Panc1 (cell line): ENCODE results near the gene NLRP9. TPM values are rescaled to one million over a fixed set of nuclear protein-coding genes. Genes with fewer than 3 reads are reported as not detected.

Experiments used
- ATAC-seq: fragments of 200-7000 bp; cut with Tn5 transposase; 2 replicates; pipeline ENCODE4 v1.9.1; 2020; ENCODE audit warnings: mild to moderate bottlenecking, moderate library complexity
- BruUV-seq: library from RNA; stranded (reverse); fragments of 400-500 nt; replicated peaks from 2 replicates; lab custom pipeline; 2021; lab: Mats Ljungman, UMichigan
- CTCF ChIA-PET: fragments of 300-600 bp; sonication (Branson Sonifier 250); formaldehyde crosslinking; loops from one replicate; lab custom pipeline; 2022; ENCODE audit warnings: antibody characterized with exemption; lab: Charles Lee
- POLR2A ChIA-PET: fragments of 300-600 bp; sonication (Branson Sonifier 250); formaldehyde crosslinking; loops from one replicate; lab custom pipeline; 2022; ENCODE audit warnings: antibody characterized with exemption; lab: Charles Lee
- DNase-seq: peaks from one replicate; pipeline ENCODE4 v3.0.0-alpha.2; 2010; ENCODE audit warnings: low read depth, low spot score
- H3K27ac ChIP-seq: 2 replicates; pipeline ENCODE4 v1.5.1; 2011; ENCODE audit warnings: mild to moderate bottlenecking, low read length, inconsistent platforms
- H3K27me3 ChIP-seq: fragments of 200-500 bp; sonication (Bioruptor generic); 2 replicates; pipeline ENCODE4 v1.6.0; 2014; ENCODE audit warnings: low read length, inconsistent platforms; ENCODE audit not compliant: control insufficient read depth, insufficient read depth
- H3K36me3 ChIP-seq: fragments of 200-500 bp; sonication (Bioruptor generic); 2 replicates; pipeline ENCODE4 v1.5.1; 2014; ENCODE audit warnings: inconsistent platforms, mild to moderate bottlenecking, low read length, moderate library complexity; ENCODE audit not compliant: control insufficient read depth, insufficient read depth
- H3K4me1 ChIP-seq: 2 replicates; pipeline ENCODE4 v1.5.1; 2011; ENCODE audit warnings: inconsistent platforms, mild to moderate bottlenecking, low read length, moderate library complexity; ENCODE audit not compliant: control insufficient read depth, insufficient read depth
- H3K4me3 ChIP-seq, 2 experiments: 2 replicates each; pipeline ENCODE4 v1.5.1; 2011 to 2012; ENCODE audit warnings: low read depth in 2 of 2, low read length in 2 of 2, mild to moderate bottlenecking in 2 of 2, inconsistent platforms in 1 of 2, moderate library complexity in 1 of 2
- H3K9me3 ChIP-seq: fragments of 200-500 bp; sonication (Bioruptor generic); 2 replicates; pipeline ENCODE4 v1.5.1; 2014; ENCODE audit warnings: low read depth, mild to moderate bottlenecking, inconsistent platforms, low read length, moderate library complexity; ENCODE audit not compliant: control insufficient read depth, insufficient read depth
- CTCF ChIP-seq: fragments of 450-650 bp; IDR thresholded peaks from 2 replicates; pipeline ENCODE4 v1.5.1; 2017; ENCODE audit warnings: mild to moderate bottlenecking
- POLR2AphosphoS5 ChIP-seq: IDR thresholded peaks from 2 replicates; pipeline ENCODE4 v1.6.1; 2012; ENCODE audit warnings: mild to moderate bottlenecking, low read depth, low read length, moderate library complexity
- REST ChIP-seq, 2 experiments: IDR thresholded peaks; 2 replicates each; pipeline ENCODE4 v1.6.1; 2011 to 2012; ENCODE audit warnings: low read depth in 2 of 2, control low read depth in 1 of 2, low read length in 1 of 2, mild to moderate bottlenecking in 1 of 2, moderate library complexity in 1 of 2; ENCODE audit not compliant: insufficient read depth in 1 of 2
- SIN3A ChIP-seq: IDR thresholded peaks from 2 replicates; pipeline ENCODE4 v1.6.1; 2012; ENCODE audit warnings: low read depth, mild to moderate bottlenecking, low read length, moderate library complexity, borderline replicate concordance; ENCODE audit not compliant: insufficient read depth
- TCF7L2 ChIP-seq: IDR thresholded peaks from 2 replicates; pipeline ENCODE4 v1.6.1; 2011; ENCODE audit warnings: mild to moderate bottlenecking, low read depth, low read length, inconsistent platforms
- in situ Hi-C: cut with HindIII; loops from 2 replicates; pipeline ENCODE4 v1.10.0; 2016; ENCODE audit warnings: low sequenced_read_pairs, low pct_unique_long_range_greater_than_20kb
- intact Hi-C: fragments of 100-400 bp; cut with micrococcal nuclease; formaldehyde crosslinking; loops from one replicate; pipeline ENCODE4 v1.10.0; 2022; ENCODE audit not compliant: unreplicated experiment
- total RNA-seq: library from RNA; stranded (reverse); gene quantifications from one replicate; pipeline ENCODE4 v1.2.1, GENCODE V29; 2021; ENCODE audit not compliant: unreplicated experiment

Gene NLRP9
- total RNA-seq, 1 experiment from 2014 or later, result not detected

- no TSS peak for BruUV-seq
- Histone ChIP-seq H3K27me3 (no peaks in the 10 kb centered on the region), H3K9me3 (no peaks in the 10 kb centered on the region), H3K36me3 (peaks cover 26% of the 10 kb centered on the region), H3K27ac (peak within 1 kb of the TSS; percentile 96), H3K4me1 (peaks cover 73% of the 10 kb centered on the region), H3K4me3 (peak within 1 kb of the TSS; percentile 64 to 94)
- in situ Hi-C loops, result no loop called here
- ChIA-PET POLR2A (interaction anchor here (0.6 to 0.7 kb wide), 4 partner anchors 15 to 1801 kb away, joined by 3 to 5 read pairs (median 4); no protein-coding TSS in a partner anchor), CTCF (no interaction called here)
- peak; percentile 81 for ATAC-seq
- TF ChIP-seq POLR2AphosphoS5, result peak; percentile 98
- peak; percentile 99 for TF ChIP-seq SIN3A
- TF ChIP-seq REST (IDR thresholded peaks at IDR 0.05; ENCODE audit: insufficient read depth in 1 of 2, low read depth in 2 of 2, low read length in 1 of 2), result peak in 1 of 2 experiments; percentile 71; a peak in 1 of 4 replicates
- TF ChIP-seq CTCF, result no peak
- no peak for TF ChIP-seq TCF7L2
- no peak for DNase-seq
- intact Hi-C loops, result no loop called here
Observed at GRCh38 chr19:55674841-55675660, 63.2 kb downstream of the NLRP9 start, which contains the start of gene EPN1. EPN1 (plus strand) TSS chr19:55675226; CDS start chr19:55678628, 3,402 bp downstream.

GRCh38 chr19:55674459-55674840, 63.8 kb downstream of the NLRP9 start:
- Histone ChIP-seq H3K27me3 (no peaks in the 10 kb centered on the region), H3K4me1 (peaks cover 77% of the 10 kb centered on the region), H3K27ac (peak overlapping the region; percentile 83), H3K9me3 (no peaks in the 10 kb centered on the region), H3K36me3 (peaks cover 26% of the 10 kb centered on the region), H3K4me3 (peak overlapping the region; percentile 64 to 94)
- DNase-seq (no peak), ATAC-seq (peak; percentile 3; the same call in 1 of the 2 replicates)
- CTCF ChIA-PET, result interaction anchor here (0.6 kb wide), 1 partner anchor 77 kb away, joined by 3 read pairs; no protein-coding TSS in a partner anchor
- intact Hi-C loops, result no loop called here
- no TSS peak for BruUV-seq
- POLR2A ChIA-PET, result interaction anchor here (0.6 to 0.7 kb wide), 5 partner anchors 15 to 1800 kb away, joined by 3 to 7 read pairs (median 4); partner anchors contain the start of gene U2AF2
- TF ChIP-seq POLR2AphosphoS5, result no peak
- no peak for TF ChIP-seq CTCF
- no peak for TF ChIP-seq REST (IDR thresholded peaks at IDR 0.05; ENCODE audit: insufficient read depth in 1 of 2, low read depth in 2 of 2, low read length in 1 of 2)
- TF ChIP-seq SIN3A, result no peak
- no peak for TF ChIP-seq TCF7L2
- in situ Hi-C loops, result no loop called here
